Activated CD8-positive, alpha-beta memory T cell treated with anti-CD3 and anti-CD28 coated beads, Interleukin-2, amount 50 U/mL, for 24 hours (primary cell): ENCODE results near the gene SLC25A29.
"Not testable (repeated sequence)": the region's sequence is repeated elsewhere in the genome, so short reads cannot be mapped to it uniquely, and the experiment has no call there.

Experiments
- DNase-seq: peaks from one replicate; pipeline ENCODE4 v3.0.0-alpha.2; 2020; ENCODE audit errors: extremely low read depth

The SLC25A29 gene

GRCh38 chr14:100293497-100294212 lies 12.6 kb downstream of the SLC25A29 start:
- DNase-seq, result no peak

GRCh38 chr14:100292776-100293461 lies 13.3 kb downstream of the SLC25A29 start:
- no peak for DNase-seq

GRCh38 chr14:100292301-100292775 lies 13.9 kb downstream of the SLC25A29 start:
- no peak for DNase-seq

- no peak for DNase-seq
Measured at GRCh38 chr14:100291305-100292075, 14.8 kb downstream of the SLC25A29 start.

- no peak for DNase-seq
Measured at GRCh38 chr14:100290607-100291304, 15.5 kb downstream of the SLC25A29 start.

- DNase-seq, result no peak
Measured at GRCh38 chr14:100289916-100290606, 16.2 kb downstream of the SLC25A29 start.

- no peak for DNase-seq
Measured at GRCh38 chr14:100288382-100289185, 17.7 kb downstream of the SLC25A29 start.

GRCh38 chr14:100287998-100288295 lies 18.3 kb downstream of the SLC25A29 start:
- DNase-seq, result not testable (repeated sequence)

- DNase-seq, result no peak
Measured at GRCh38 chr14:100287202-100287997, 18.8 kb downstream of the SLC25A29 start.

GRCh38 chr14:100286484-100287191 lies 19.6 kb downstream of the SLC25A29 start:
- DNase-seq, result no peak

GRCh38 chr14:100285913-100286400 lies 20.3 kb downstream of the SLC25A29 start:
- DNase-seq, result no peak

- peak; percentile 32 for DNase-seq
Measured at GRCh38 chr14:100285021-100285912, 21.0 kb downstream of the SLC25A29 start.

- DNase-seq, result no peak
Measured at GRCh38 chr14:100283984-100284881, 22.0 kb downstream of the SLC25A29 start.

GRCh38 chr14:100283436-100283835 lies 22.8 kb downstream of the SLC25A29 start:
- not testable (repeated sequence) for DNase-seq

- no peak for DNase-seq
Measured at GRCh38 chr14:100282766-100283419, 23.4 kb downstream of the SLC25A29 start.

GRCh38 chr14:100282083-100282350 lies 24.2 kb downstream of the SLC25A29 start:
- no peak for DNase-seq
